ENCODE measurements around the gene SYTL3.

DNA sequence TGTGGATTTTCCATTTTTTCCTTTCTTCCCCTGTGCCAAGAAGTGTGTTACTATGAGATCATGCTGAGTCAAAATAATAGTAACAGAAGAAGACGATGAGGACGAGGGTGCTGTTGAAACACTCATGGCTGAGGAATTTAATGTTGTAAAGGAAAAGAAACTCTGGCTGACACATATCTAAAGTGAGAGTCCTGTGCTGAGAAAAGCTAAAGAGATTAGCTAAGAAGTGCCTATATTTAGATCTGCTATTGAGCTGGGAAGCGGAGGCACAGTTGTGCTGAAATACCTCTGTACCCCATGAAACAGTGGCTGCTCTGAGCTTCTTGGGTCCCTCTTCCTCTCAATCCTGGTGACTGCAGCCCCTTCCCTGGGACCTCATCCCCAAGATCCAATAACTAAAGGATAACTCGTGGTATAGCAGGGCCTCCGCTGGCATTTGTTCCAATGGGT is 1.1 kb upstream of the SYTL3 start:
- TF ChIP-seq, protein P1, sequence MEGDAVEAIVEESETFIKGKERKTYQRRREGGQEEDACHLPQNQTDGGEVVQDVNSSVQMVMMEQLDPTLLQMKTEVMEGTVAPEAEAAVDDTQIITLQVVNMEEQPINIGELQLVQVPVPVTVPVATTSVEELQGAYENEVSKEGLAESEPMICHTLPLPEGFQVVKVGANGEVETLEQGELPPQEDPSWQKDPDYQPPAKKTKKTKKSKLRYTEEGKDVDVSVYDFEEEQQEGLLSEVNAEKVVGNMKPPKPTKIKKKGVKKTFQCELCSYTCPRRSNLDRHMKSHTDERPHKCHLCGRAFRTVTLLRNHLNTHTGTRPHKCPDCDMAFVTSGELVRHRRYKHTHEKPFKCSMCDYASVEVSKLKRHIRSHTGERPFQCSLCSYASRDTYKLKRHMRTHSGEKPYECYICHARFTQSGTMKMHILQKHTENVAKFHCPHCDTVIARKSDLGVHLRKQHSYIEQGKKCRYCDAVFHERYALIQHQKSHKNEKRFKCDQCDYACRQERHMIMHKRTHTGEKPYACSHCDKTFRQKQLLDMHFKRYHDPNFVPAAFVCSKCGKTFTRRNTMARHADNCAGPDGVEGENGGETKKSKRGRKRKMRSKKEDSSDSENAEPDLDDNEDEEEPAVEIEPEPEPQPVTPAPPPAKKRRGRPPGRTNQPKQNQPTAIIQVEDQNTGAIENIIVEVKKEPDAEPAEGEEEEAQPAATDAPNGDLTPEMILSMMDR (IDR thresholded peaks at IDR 0.05; ENCODE audit: borderline replicate concordance, extremely low read depth, low read length, poor library complexity, severe bottlenecking) = no peak
- no peak for TF ChIP-seq EZH2 (IDR thresholded peaks at IDR 0.05; ENCODE audit: borderline replicate concordance, low read depth, low read length, severe bottlenecking)
